ENCODE data around the gene ARHGEF26. TPM values are rescaled to one million over a fixed set of nuclear protein-coding genes. Genes with fewer than 3 reads are reported as not detected.

ARHGEF26 gene
- polyA plus RNA-seq, 1 donor (not counting 4 experiments of a cell fraction or from before 2014, with no cell fraction given): 2.2 TPM

DNA sequence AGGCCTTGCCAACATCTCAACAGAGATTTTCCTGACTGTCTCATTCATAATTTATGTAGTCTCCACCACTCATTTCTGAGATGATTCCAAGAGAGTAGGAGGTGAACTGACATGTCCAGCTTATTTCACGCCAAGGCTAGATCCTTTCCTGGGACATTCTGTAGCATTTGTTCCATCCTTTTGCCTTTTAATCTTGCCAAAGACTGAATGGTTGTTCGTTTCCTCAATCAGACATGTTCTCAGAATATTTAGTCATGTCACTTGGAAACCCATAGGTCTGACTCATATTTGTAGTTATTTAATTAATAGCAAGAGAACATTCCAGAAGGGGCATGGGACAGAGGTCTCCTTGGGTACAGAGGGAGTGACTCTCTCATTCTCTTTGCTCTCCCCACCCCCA, 122.2 kb downstream of the ARHGEF26 start:
- TF ChIP-seq, protein P1, sequence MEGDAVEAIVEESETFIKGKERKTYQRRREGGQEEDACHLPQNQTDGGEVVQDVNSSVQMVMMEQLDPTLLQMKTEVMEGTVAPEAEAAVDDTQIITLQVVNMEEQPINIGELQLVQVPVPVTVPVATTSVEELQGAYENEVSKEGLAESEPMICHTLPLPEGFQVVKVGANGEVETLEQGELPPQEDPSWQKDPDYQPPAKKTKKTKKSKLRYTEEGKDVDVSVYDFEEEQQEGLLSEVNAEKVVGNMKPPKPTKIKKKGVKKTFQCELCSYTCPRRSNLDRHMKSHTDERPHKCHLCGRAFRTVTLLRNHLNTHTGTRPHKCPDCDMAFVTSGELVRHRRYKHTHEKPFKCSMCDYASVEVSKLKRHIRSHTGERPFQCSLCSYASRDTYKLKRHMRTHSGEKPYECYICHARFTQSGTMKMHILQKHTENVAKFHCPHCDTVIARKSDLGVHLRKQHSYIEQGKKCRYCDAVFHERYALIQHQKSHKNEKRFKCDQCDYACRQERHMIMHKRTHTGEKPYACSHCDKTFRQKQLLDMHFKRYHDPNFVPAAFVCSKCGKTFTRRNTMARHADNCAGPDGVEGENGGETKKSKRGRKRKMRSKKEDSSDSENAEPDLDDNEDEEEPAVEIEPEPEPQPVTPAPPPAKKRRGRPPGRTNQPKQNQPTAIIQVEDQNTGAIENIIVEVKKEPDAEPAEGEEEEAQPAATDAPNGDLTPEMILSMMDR (optimal IDR thresholded peaks at IDR 0.05 in 1 of 3, IDR thresholded peaks at IDR 0.05 in 1 of 3, conservative IDR thresholded peaks at IDR 0.05 in 1 of 3; ENCODE audit: extremely low read depth in 1 of 3, insufficient read depth in 2 of 3, low read length in 3 of 3): no peak
- TF ChIP-seq EZH2 (IDR thresholded peaks at IDR 0.05; ENCODE audit: low read length): no peak
- Histone ChIP-seq H3K27me3 (ENCODE audit: control insufficient read depth, extremely low read depth, insufficient read depth, low read length) (no peaks in the 10 kb centered on the region), H3K79me2 (ENCODE audit: control insufficient read depth, insufficient read depth, low read length) (no peaks in the 10 kb centered on the region), H3K4me1 (ENCODE audit: control insufficient read depth, extremely low read depth, insufficient read depth, low read length) (peaks cover 16% of the 10 kb centered on the region), H3K4me3 (ENCODE audit: control insufficient read depth in 2 of 3, extremely low read depth in 1 of 3, insufficient read depth in 2 of 3, low read depth in 1 of 3, low read length in 3 of 3) (no peak overlapping the region), H3K9me1 (ENCODE audit: control insufficient read depth, extremely low read depth, insufficient read depth, low read length) (no peaks in the 10 kb centered on the region), H2AFZ (ENCODE audit: control insufficient read depth, low read length) (peak overlapping the region; percentile 50), H3K9me3 (ENCODE audit: control insufficient read depth, low read depth, low read length) (no peaks in the 10 kb centered on the region), H3K9ac (ENCODE audit: control insufficient read depth, extremely low read depth, insufficient read depth, low read length) (no peak overlapping the region), H3K4me2 (ENCODE audit: control insufficient read depth, extremely low read depth, insufficient read depth, low read depth, low read length) (peak overlapping the region; percentile 13), H3K27ac (ENCODE audit: control insufficient read depth, insufficient read depth, low read length) (no peak overlapping the region), H4K20me1 (ENCODE audit: control insufficient read depth, extremely low read depth, insufficient read depth, low read length) (no peaks in the 10 kb centered on the region), H3K36me3 (ENCODE audit: control insufficient read depth in 2 of 2, extremely low read depth in 1 of 2, insufficient read depth in 2 of 2, low read length in 2 of 2) (no peaks in the 10 kb centered on the region)
- DNase-seq (ENCODE audit: low read depth, low spot score) (no peak), FAIRE-seq (no peak)
- dilution Hi-C loops (cut with MboI; ENCODE audit: extremely low pct_ligation_motif_present, low sequenced_read_pairs): no loop called here

DNA sequence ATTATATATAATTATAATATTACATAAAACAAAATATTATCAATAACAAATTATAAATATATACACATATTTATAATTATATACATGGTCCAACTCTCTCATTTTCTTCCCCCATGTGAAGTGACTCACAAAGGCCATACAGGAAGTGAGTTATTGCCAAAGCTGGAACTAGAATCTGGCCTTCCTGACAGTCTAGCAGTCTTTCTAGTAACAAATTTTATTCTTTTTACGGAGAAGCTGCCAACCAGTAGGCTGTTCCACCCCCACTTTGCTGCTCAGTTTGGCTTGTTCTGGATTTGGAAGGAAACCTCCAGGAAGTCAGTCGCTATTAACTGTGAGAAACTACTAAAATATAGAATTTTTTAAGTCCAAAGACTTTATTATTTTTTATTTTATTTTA, 123.5 kb downstream of the ARHGEF26 start:
- Histone ChIP-seq H3K4me3 (ENCODE audit: control insufficient read depth in 2 of 3, extremely low read depth in 1 of 3, insufficient read depth in 2 of 3, low read depth in 1 of 3, low read length in 3 of 3) (no peak overlapping the region), H2AFZ (ENCODE audit: control insufficient read depth, low read length) (no peak overlapping the region), H3K27me3 (ENCODE audit: control insufficient read depth, extremely low read depth, insufficient read depth, low read length) (no peaks in the 10 kb centered on the region), H3K9me1 (ENCODE audit: control insufficient read depth, extremely low read depth, insufficient read depth, low read length) (no peaks in the 10 kb centered on the region), H4K20me1 (ENCODE audit: control insufficient read depth, extremely low read depth, insufficient read depth, low read length) (no peaks in the 10 kb centered on the region), H3K9me3 (ENCODE audit: control insufficient read depth, low read depth, low read length) (no peaks in the 10 kb centered on the region), H3K27ac (ENCODE audit: control insufficient read depth, insufficient read depth, low read length) (no peak overlapping the region), H3K4me1 (ENCODE audit: control insufficient read depth, extremely low read depth, insufficient read depth, low read length) (peaks cover 16% of the 10 kb centered on the region), H3K79me2 (ENCODE audit: control insufficient read depth, insufficient read depth, low read length) (no peaks in the 10 kb centered on the region), H3K36me3 (ENCODE audit: control insufficient read depth in 2 of 2, extremely low read depth in 1 of 2, insufficient read depth in 2 of 2, low read length in 2 of 2) (peaks cover 0 to 3% of the 10 kb centered on the region in 2 experiments), H3K4me2 (ENCODE audit: control insufficient read depth, extremely low read depth, insufficient read depth, low read depth, low read length) (no peak overlapping the region), H3K9ac (ENCODE audit: control insufficient read depth, extremely low read depth, insufficient read depth, low read length) (no peak overlapping the region)
- FAIRE-seq (no peak), DNase-seq (ENCODE audit: low read depth, low spot score) (no peak)
- no peak for TF ChIP-seq EZH2 (IDR thresholded peaks at IDR 0.05; ENCODE audit: low read length)
- TF ChIP-seq, protein P1 (optimal IDR thresholded peaks at IDR 0.05 in 1 of 3, IDR thresholded peaks at IDR 0.05 in 1 of 3, conservative IDR thresholded peaks at IDR 0.05 in 1 of 3; ENCODE audit: extremely low read depth in 1 of 3, insufficient read depth in 2 of 3, low read length in 3 of 3): no peak
- dilution Hi-C loops (cut with MboI; ENCODE audit: extremely low pct_ligation_motif_present, low sequenced_read_pairs): no loop called here

Data from keratinocyte (primary cell).